Measurements from ENCODE around the gene PIK3C2G.

Gene PIK3C2G

DNA sequence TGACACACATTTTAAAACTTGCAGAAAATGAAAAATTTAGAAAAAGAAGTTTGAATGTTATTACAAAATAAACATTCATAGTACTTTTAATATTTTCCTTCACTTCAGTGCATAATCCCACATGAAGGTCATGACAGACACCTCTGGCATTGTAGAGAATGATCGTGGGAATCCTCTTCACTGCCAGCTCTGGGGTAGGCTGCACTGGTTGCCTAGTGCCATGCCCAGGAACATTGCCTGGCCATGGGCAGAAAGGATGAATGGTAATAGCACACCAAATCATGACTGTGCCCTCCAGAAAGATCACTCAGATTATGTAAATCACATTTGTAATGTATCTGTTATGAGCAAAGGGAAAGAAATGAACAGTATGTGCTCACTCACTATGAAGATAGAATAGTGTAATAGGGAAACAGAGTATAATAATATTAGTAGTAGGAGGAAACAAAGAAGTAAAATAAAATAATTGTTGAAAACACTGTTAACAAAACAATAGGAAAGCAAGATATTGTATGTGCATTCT is 314.8 kb downstream of the PIK3C2G start:
- no peak for DNase-seq (ENCODE audit: low read depth, low spot score)
- no peaks in the 10 kb centered on the region for H3K9me3 ChIP-seq (ENCODE audit: control insufficient read depth, insufficient read depth, low read length)
- WGBS (ENCODE audit: insufficient coverage, insufficient read length): no CpG with 5 or more reads among the region's 1 CpG
- no peak overlapping the region for H3K4me3 ChIP-seq (ENCODE audit: low read length)
- H3K4me1 ChIP-seq (ENCODE audit: control insufficient read depth, insufficient read depth, low read length): no peaks in the 10 kb centered on the region
- H3K27ac ChIP-seq (ENCODE audit: low read length): no peak overlapping the region
- H3K27me3 ChIP-seq (ENCODE audit: control insufficient read depth, insufficient read depth, low read length): no peaks in the 10 kb centered on the region
- no peaks in the 10 kb centered on the region for H3K36me3 ChIP-seq (ENCODE audit: control insufficient read depth, insufficient read depth, low read length)

DNA sequence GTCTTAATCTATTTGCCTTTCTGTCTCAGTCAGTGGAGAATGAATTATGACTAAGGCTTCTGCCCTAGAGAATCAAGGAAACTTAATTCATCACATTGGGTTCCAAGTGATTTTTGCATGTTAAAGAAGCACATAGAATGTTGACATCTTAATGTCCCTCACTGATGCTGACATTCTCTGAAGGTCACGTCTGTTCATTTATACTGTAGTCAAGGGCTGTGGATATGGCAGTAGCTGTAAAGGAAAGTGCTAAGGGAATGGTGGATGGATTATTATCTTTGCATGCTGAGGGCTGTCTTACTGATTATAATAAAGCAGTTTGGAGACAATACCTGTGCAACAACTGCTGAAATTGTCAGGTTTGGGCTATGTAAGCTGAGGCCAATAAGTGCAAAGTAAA is 315.3 kb downstream of the PIK3C2G start:
- WGBS (ENCODE audit: insufficient coverage, insufficient read length): no CpG with 5 or more reads among the region's 1 CpG
- H3K9me3 ChIP-seq (ENCODE audit: control insufficient read depth, insufficient read depth, low read length): no peaks in the 10 kb centered on the region
- H3K4me3 ChIP-seq (ENCODE audit: low read length): no peak overlapping the region
- no peak overlapping the region for H3K27ac ChIP-seq (ENCODE audit: low read length)
- no peak for DNase-seq (ENCODE audit: low read depth, low spot score)
- no peaks in the 10 kb centered on the region for H3K4me1 ChIP-seq (ENCODE audit: control insufficient read depth, insufficient read depth, low read length)
- no peaks in the 10 kb centered on the region for H3K27me3 ChIP-seq (ENCODE audit: control insufficient read depth, insufficient read depth, low read length)
- no peaks in the 10 kb centered on the region for H3K36me3 ChIP-seq (ENCODE audit: control insufficient read depth, insufficient read depth, low read length)

DNA sequence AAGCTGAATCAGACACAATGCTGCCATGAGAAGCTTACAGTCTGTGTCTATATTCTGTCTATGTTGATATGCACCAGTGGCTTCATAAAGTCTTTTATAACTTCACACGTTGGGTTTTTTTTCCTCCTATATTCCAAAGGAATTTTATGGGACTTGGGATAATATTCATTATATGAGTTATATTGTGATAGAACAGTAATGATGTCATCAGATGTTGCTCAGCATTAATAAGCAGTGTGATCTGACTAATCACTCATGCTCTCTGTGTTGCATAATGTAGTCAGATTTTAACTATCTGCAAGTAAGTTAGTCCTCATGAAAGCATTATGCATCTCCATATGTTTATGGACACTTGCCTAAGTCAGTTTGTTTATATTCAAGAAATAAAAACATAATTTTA is 316.9 kb downstream of the PIK3C2G start:
- Histone ChIP-seq H3K4me1 (ENCODE audit: control insufficient read depth, insufficient read depth, low read length) (no peaks in the 10 kb centered on the region), H3K27ac (ENCODE audit: low read length) (no peak overlapping the region), H3K4me3 (ENCODE audit: low read length) (no peak overlapping the region), H3K27me3 (ENCODE audit: control insufficient read depth, insufficient read depth, low read length) (no peaks in the 10 kb centered on the region), H3K36me3 (ENCODE audit: control insufficient read depth, insufficient read depth, low read length) (no peaks in the 10 kb centered on the region), H3K9me3 (ENCODE audit: control insufficient read depth, insufficient read depth, low read length) (no peaks in the 10 kb centered on the region)
- WGBS (ENCODE audit: insufficient coverage, insufficient read length): no CpG with 5 or more reads among the region's 1 CpG
- DNase-seq (ENCODE audit: low read depth, low spot score): no peak

DNA sequence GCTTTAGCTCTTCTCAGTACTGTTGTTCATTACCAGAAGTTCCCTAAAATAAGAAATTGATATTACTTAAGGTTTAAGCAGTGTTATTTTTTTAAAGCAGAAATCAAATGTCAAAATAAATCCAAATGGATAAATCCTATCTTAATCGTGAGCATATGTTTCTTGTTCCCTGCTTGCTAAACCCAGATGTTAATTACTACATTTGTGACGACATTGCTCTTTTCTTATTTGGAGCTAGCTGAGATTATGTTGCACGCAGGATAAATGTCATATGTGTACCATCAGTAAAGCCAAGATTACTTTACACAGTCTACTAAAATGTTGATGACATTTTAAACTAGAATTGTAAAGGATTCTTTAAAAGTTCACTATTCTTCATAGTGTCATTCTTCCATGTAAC is 319.0 kb downstream of the PIK3C2G start:
- Histone ChIP-seq H3K27ac (ENCODE audit: low read length) (no peak overlapping the region), H3K36me3 (ENCODE audit: control insufficient read depth, insufficient read depth, low read length) (no peaks in the 10 kb centered on the region), H3K4me1 (ENCODE audit: control insufficient read depth, insufficient read depth, low read length) (no peaks in the 10 kb centered on the region), H3K27me3 (ENCODE audit: control insufficient read depth, insufficient read depth, low read length) (no peaks in the 10 kb centered on the region), H3K4me3 (ENCODE audit: low read length) (no peak overlapping the region), H3K9me3 (ENCODE audit: control insufficient read depth, insufficient read depth, low read length) (no peaks in the 10 kb centered on the region)
- DNase-seq (ENCODE audit: low read depth, low spot score): no peak
- no CpG with 5 or more reads among the region's 3 CpGs for WGBS (ENCODE audit: insufficient coverage, insufficient read length)

DNA sequence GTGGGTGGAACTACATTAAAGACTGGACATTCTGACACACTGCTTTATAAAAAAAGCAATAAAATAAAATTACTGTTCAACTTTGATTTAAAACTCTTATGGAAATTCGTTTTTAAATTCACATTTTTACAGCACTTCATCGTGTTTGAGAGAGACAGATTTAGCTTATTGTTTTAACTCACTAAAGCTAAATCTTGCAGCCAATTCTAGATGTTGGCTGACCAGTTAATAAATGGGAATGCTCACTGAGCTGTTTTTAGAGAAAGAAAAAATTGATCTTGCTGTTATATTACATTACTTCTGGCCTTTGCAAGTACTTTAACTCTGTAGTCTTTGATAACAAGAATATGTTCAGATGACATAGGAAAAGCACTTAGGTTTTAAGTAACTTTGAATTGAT is 319.4 kb downstream of the PIK3C2G start:
- H3K27me3 ChIP-seq (ENCODE audit: control insufficient read depth, insufficient read depth, low read length): no peaks in the 10 kb centered on the region
- no peak overlapping the region for H3K4me3 ChIP-seq (ENCODE audit: low read length)
- H3K36me3 ChIP-seq (ENCODE audit: control insufficient read depth, insufficient read depth, low read length): no peaks in the 10 kb centered on the region
- H3K27ac ChIP-seq (ENCODE audit: low read length): no peak overlapping the region
- H3K9me3 ChIP-seq (ENCODE audit: control insufficient read depth, insufficient read depth, low read length): no peaks in the 10 kb centered on the region
- no peaks in the 10 kb centered on the region for H3K4me1 ChIP-seq (ENCODE audit: control insufficient read depth, insufficient read depth, low read length)
- DNase-seq (ENCODE audit: low read depth, low spot score): no peak
- no CpG with 5 or more reads among the region's 2 CpGs for WGBS (ENCODE audit: insufficient coverage, insufficient read length)

DNA sequence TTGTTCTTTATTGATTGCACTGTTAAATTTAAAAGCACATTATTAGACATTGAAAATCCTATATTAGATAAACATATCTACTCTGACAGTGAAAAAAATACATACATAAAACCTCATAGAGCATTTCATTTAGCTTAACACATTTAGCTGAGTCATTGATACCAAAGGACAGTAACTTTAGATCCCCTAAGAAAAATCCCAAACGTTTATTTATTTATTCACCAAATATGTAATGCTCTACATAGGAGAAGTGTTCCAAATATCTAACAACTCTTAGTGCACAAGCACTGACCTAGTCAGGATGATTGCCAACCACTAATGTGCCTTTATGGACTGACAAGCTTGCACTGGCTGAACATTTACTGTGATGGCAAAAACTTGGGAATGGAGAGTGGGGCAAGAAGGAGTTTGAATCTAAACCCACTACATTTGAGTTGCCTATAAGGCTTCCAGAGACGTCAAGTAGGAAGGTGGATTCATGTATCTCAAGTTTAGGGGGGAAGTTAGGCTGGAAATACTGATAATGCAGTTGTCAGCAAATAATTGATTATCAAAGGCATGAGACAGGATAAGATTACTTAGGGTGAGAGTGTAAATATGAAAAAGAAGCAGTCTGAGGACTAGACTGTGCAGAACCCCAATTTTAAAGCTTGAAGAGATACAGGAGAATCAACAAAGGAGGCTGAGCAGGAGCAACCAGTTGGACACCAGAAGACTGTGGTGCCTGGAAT is 320.1 kb downstream of the PIK3C2G start:
- Histone ChIP-seq H3K4me3 (ENCODE audit: low read length) (no peak overlapping the region), H3K27ac (ENCODE audit: low read length) (no peak overlapping the region), H3K36me3 (ENCODE audit: control insufficient read depth, insufficient read depth, low read length) (no peaks in the 10 kb centered on the region), H3K4me1 (ENCODE audit: control insufficient read depth, insufficient read depth, low read length) (no peaks in the 10 kb centered on the region), H3K27me3 (ENCODE audit: control insufficient read depth, insufficient read depth, low read length) (no peaks in the 10 kb centered on the region), H3K9me3 (ENCODE audit: control insufficient read depth, insufficient read depth, low read length) (no peaks in the 10 kb centered on the region)
- no peak for DNase-seq (ENCODE audit: low read depth, low spot score)
- WGBS (ENCODE audit: insufficient coverage, insufficient read length): no CpG with 5 or more reads among the region's 2 CpGs

DNA sequence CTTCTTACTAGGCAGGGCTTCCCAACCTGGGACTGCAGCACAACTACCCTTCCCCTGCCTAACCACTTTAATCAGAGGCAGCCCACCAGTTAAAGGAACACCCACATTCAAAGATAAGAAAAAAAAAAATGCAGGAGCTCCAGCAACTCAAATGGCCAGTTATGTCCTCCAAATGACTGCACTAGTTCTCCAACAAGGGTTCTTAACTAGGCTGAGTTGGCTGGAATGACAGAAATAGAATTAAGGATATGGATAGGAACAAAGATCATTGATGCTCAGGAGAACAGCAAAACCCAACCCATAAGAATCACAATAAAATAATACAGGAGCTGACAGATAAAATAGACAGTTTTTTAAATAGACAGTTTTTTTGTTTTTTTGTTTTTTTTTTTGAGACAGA is 322.3 kb downstream of the PIK3C2G start:
- Histone ChIP-seq H3K27ac (ENCODE audit: low read length) (no peak overlapping the region), H3K36me3 (ENCODE audit: control insufficient read depth, insufficient read depth, low read length) (no peaks in the 10 kb centered on the region), H3K9me3 (ENCODE audit: control insufficient read depth, insufficient read depth, low read length) (no peaks in the 10 kb centered on the region), H3K4me3 (ENCODE audit: low read length) (no peak overlapping the region), H3K4me1 (ENCODE audit: control insufficient read depth, insufficient read depth, low read length) (no peaks in the 10 kb centered on the region), H3K27me3 (ENCODE audit: control insufficient read depth, insufficient read depth, low read length) (no peaks in the 10 kb centered on the region)
- DNase-seq (ENCODE audit: low read depth, low spot score): no peak

DNA sequence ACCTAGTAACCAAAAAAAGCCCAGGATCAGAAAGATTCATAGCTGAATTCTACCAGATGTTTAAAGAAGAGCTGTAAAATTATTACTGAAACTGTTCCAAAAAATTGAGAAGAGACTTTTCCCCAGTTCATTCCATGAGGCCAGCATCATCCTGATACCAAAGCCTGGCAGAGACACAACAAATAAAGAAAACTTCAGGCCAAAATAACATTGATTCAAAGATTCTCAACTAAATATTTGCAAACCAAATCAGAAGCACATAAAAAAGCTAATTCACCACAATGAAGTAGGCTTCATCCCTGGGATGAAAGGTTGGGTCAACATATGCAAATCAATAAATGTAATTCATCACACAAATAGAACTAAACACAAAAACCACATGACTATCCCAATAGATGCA is 325.3 kb downstream of the PIK3C2G start:
- no peak for DNase-seq (ENCODE audit: low read depth, low spot score)
- H3K4me1 ChIP-seq (ENCODE audit: control insufficient read depth, insufficient read depth, low read length): no peaks in the 10 kb centered on the region
- H3K36me3 ChIP-seq (ENCODE audit: control insufficient read depth, insufficient read depth, low read length): no peaks in the 10 kb centered on the region
- H3K4me3 ChIP-seq (ENCODE audit: low read length): no peak overlapping the region
- H3K27me3 ChIP-seq (ENCODE audit: control insufficient read depth, insufficient read depth, low read length): no peaks in the 10 kb centered on the region
- no peaks in the 10 kb centered on the region for H3K9me3 ChIP-seq (ENCODE audit: control insufficient read depth, insufficient read depth, low read length)
- H3K27ac ChIP-seq (ENCODE audit: low read length): no peak overlapping the region

DNA sequence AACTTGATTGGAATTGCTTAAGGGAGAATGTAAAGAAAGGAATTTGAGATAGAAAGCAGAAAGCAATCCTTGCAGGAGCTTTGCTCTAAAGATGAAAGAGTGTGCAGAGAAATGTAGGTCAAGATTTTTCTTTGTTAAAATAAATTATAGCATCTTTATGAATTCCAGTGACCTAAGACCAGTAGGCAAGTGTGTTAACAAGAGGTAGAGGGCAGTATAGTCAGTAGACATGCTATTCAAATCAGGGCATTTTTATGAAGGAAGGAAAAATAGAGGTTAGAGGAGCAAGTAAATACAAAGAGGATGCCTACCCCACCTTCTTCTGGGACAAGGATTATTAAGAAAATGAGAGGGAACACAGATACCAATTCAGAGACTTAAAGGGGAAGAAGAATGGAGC is 328.0 kb downstream of the PIK3C2G start:
- Histone ChIP-seq H3K27me3 (ENCODE audit: control insufficient read depth, insufficient read depth, low read length) (no peaks in the 10 kb centered on the region), H3K9me3 (ENCODE audit: control insufficient read depth, insufficient read depth, low read length) (no peaks in the 10 kb centered on the region), H3K27ac (ENCODE audit: low read length) (no peak overlapping the region), H3K4me1 (ENCODE audit: control insufficient read depth, insufficient read depth, low read length) (no peaks in the 10 kb centered on the region), H3K4me3 (ENCODE audit: low read length) (no peak overlapping the region), H3K36me3 (ENCODE audit: control insufficient read depth, insufficient read depth, low read length) (no peaks in the 10 kb centered on the region)
- no peak for DNase-seq (ENCODE audit: low read depth, low spot score)

DNA sequence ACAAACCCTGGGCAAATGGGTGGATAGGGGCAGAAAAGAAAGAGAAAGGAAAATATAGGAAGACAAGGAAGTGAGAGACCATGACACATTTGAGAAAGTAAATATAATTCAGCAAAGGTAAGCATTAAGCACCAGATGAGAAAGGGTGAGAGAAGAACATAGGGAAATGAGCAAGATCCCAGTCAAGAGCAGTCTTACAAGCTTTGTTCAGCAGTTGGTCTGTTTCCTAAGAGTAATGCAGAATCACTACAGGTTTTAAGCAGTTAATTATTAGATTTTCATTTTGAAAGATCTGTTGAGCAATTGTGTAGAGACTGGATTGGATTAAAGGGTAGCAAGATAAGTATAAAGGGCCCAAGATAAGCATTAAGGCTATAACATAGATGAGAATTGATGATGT is 330.2 kb downstream of the PIK3C2G start:
- H3K27me3 ChIP-seq (ENCODE audit: control insufficient read depth, insufficient read depth, low read length): no peaks in the 10 kb centered on the region
- no peaks in the 10 kb centered on the region for H3K36me3 ChIP-seq (ENCODE audit: control insufficient read depth, insufficient read depth, low read length)
- no peak overlapping the region for H3K27ac ChIP-seq (ENCODE audit: low read length)
- DNase-seq (ENCODE audit: low read depth, low spot score): no peak
- H3K4me3 ChIP-seq (ENCODE audit: low read length): no peak overlapping the region
- no peaks in the 10 kb centered on the region for H3K9me3 ChIP-seq (ENCODE audit: control insufficient read depth, insufficient read depth, low read length)
- H3K4me1 ChIP-seq (ENCODE audit: control insufficient read depth, insufficient read depth, low read length): no peaks in the 10 kb centered on the region

DNA sequence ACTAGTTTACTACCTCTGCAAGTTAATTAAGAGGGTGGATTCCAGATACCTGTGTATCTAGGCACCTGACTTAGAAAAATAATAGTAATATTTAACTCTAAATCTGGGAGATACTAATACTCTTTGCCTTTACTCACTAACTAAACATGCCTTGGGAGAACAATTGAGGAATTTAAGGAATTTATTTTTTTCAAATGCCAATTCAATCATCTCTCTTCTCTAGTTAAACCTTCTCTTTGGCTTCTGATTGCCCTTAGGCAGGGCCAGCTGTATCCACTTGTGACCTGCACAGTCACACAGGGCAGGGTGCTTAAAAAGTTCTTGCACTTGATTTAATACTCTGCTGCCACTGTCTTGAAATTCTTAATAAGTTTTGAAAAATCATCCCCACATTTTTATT is 334.1 kb downstream of the PIK3C2G start:
- DNase-seq (ENCODE audit: low read depth, low spot score): no peak
- Histone ChIP-seq H3K4me3 (ENCODE audit: low read length) (no peak overlapping the region), H3K9me3 (ENCODE audit: control insufficient read depth, insufficient read depth, low read length) (no peaks in the 10 kb centered on the region), H3K36me3 (ENCODE audit: control insufficient read depth, insufficient read depth, low read length) (no peaks in the 10 kb centered on the region), H3K27ac (ENCODE audit: low read length) (no peak overlapping the region), H3K4me1 (ENCODE audit: control insufficient read depth, insufficient read depth, low read length) (no peaks in the 10 kb centered on the region), H3K27me3 (ENCODE audit: control insufficient read depth, insufficient read depth, low read length) (no peaks in the 10 kb centered on the region)
